Esophagus squamous epithelium (tissue), 5 donors: ENCODE data around the gene PXDC1. TPM values are rescaled to one million over a fixed set of nuclear protein-coding genes. Genes with fewer than 3 reads are reported as not detected.

Experiments
- DNase-seq: peaks from one replicate; lab custom pipeline; 2025; lab: John Stamatoyannopoulos, UW
- H3K27ac ChIP-seq, 4 donors: fragments of 200-600 bp; sonication (generic); one replicate each; pipeline ENCODE4 v1.5.1; 2016 to 2019; ENCODE audit warnings: mild to moderate bottlenecking in 1 of 4
- H3K27me3 ChIP-seq, 4 donors: fragments of 200-600 bp; sonication (generic); 1 replicate in 3 of 4; 2 replicates in 1 of 4; pipeline versions ENCODE4 v1.5.1 to v1.6.0; 2017 to 2021; ENCODE audit warnings: antibody characterized with exemption in 1 of 4
- H3K36me3 ChIP-seq, 3 donors: fragments of 200-600 bp; sonication (generic); one replicate each; pipeline ENCODE4 v1.5.1; 2016 to 2019
- H3K4me1 ChIP-seq, 3 donors: fragments of 200-600 bp; sonication (generic); one replicate each; pipeline ENCODE4 v1.5.1; 2017 to 2019
- H3K4me3 ChIP-seq, 4 donors: fragments of 200-600 bp; sonication (generic); 1 replicate in 3 of 4; 2 replicates in 1 of 4; pipeline ENCODE4 v1.5.1; 2016 to 2019; ENCODE audit warnings: mild to moderate bottlenecking in 2 of 4, moderate library complexity in 1 of 4
- H3K9me3 ChIP-seq, 3 donors: fragments of 200-600 bp; sonication (generic); one replicate each; pipeline ENCODE4 v1.5.1; 2016 to 2019
- CTCF ChIP-seq, 6 experiments: fragments of 450-650 bp in 4 of 6; fragments of 200-600 bp in 2 of 6; sonication (generic) in 2 of 6; IDR thresholded peaks; one replicate each; pipeline ENCODE4 v1.5.1; 2016 to 2019; ENCODE audit warnings: antibody characterized with exemption in 6 of 6, mild to moderate bottlenecking in 4 of 6, moderate library complexity in 4 of 6
- POLR2A ChIP-seq, 4 donors: fragments of 450-650 bp; IDR thresholded peaks; one replicate each; pipeline ENCODE4 v1.6.1; 2017; ENCODE audit warnings: antibody characterized with exemption in 4 of 4, mild to moderate bottlenecking in 4 of 4, moderate library complexity in 3 of 4
- WGBS, 2 donors: methylation state at CpG; one replicate each; pipeline ENCODE4 v1.1.5; 2018; 5-methylcytosine and 5-hydroxymethylcytosine counted together
- intact Hi-C: fragments of 100-400 bp; cut with DNase I; formaldehyde crosslinking; loops from one replicate; pipeline ENCODE4 v1.15.0; 2022
- total RNA-seq, 4 donors: library from RNA; depleted of rRNA; stranded (reverse); fragments of >200 nt; gene quantifications; one replicate each; pipeline ENCODE4 v1.1.0, GENCODE V29; 2016
- donor health status: DM: yes; HTN: yes; CAD: no.

PXDC1 gene
- total RNA-seq, 4 donors from 2014 or later = 12.1 to 58.0 (median 24.0) TPM

DNA sequence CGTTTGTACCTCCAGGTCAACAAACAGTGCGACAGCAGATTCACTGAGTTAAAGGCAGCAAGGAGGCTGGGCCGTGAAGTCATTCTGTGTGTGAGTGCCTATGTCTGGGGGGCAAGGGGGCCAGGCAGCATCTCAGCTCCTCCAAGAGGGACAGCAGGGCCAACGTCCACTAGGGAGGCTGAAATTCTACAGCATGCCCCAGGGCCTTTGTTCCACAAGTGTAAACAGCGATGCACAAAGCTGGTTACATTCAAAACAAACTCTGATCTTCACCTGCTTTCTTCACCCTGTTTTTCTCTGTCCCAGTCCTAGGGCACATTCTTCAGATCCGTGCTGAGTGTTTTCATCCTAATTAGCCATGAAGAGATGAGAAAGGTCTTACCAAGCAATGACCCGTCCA lies 41.1 kb downstream of the PXDC1 start:
- intact Hi-C loops = no loop called here
- Histone ChIP-seq H3K27me3 (no peaks in the 10 kb centered on the region), H3K9me3 (peaks cover 0 to 5% (median 0%) of the 10 kb centered on the region in 3 donors), H3K4me1 (peaks cover 0 to 26% (median 12%) of the 10 kb centered on the region in 3 donors), H3K36me3 (no peaks in the 10 kb centered on the region), H3K4me3 (no peak overlapping the region), H3K27ac (no peak overlapping the region)
- WGBS, 2 donors = 84 to 100% methylated on average over 3 to 7 of the region's 7 CpGs
- no peak for DNase-seq
- TF ChIP-seq POLR2A (IDR thresholded peaks at IDR 0.05) = no peak
- TF ChIP-seq CTCF (IDR thresholded peaks at IDR 0.05) = no peak

- H3K9me3 ChIP-seq = no peaks in the 10 kb centered on the region
- H3K27ac ChIP-seq = peak overlapping the region in 3 of 4 donors; percentile 11 to 49 (median 42)
- TF ChIP-seq POLR2A (IDR thresholded peaks at IDR 0.05) (no peak), CTCF (IDR thresholded peaks at IDR 0.05) (no peak)
- H3K4me3 ChIP-seq = no peak overlapping the region
- WGBS, 2 donors = 25 to 47% methylated on average over 4 of the region's 4 CpGs
- H3K4me1 ChIP-seq = peaks cover 0 to 26% (median 12%) of the 10 kb centered on the region in 3 donors
- DNase-seq = no peak
- no peaks in the 10 kb centered on the region for H3K27me3 ChIP-seq
- intact Hi-C loops = no loop called here
- H3K36me3 ChIP-seq = no peaks in the 10 kb centered on the region
Measured at GRCh38 chr6:3708540-3708939, 43.0 kb downstream of the PXDC1 start.

DNA sequence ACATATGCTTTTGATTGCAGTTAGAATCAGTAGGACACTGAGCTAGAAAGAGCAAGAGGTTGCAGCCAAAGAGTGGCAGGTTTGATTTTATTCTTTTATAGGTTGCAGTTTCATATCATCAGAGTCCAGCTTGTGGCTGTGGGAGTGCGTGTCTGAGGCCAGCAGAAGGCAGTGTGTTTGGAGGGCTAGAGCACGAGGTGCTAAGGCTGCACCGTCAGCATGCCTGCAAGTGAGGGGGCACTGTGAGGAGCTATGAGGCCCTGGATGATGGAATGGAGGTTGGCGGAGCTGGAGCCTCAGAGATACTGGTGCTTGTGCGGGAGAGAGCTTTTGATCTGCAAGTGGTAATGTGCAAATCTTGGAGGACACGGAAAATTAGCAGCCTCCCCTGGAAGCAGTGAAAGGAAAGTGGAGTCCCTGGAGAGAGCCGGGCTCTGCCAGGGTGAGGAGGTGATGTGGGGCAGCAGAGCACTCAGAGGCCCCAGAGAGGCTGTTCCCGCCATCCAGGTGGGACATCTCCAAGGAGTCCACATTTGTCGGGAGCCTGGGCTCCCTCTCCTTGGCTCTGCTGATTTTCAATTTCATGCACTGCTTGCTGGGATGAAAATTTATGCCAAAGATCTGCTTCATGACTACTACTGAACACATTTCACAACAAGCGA lies 43.6 kb downstream of the PXDC1 start:
- Histone ChIP-seq H3K27me3 (no peaks in the 10 kb centered on the region), H3K36me3 (no peaks in the 10 kb centered on the region), H3K4me1 (peaks cover 0 to 26% (median 12%) of the 10 kb centered on the region in 3 donors), H3K9me3 (no peaks in the 10 kb centered on the region), H3K27ac (peak overlapping the region in 3 of 4 donors; percentile 6 to 40 (median 14)), H3K4me3 (no peak overlapping the region)
- intact Hi-C loops = no loop called here
- TF ChIP-seq POLR2A (IDR thresholded peaks at IDR 0.05) (no peak), CTCF (IDR thresholded peaks at IDR 0.05) (no peak)
- WGBS, 2 donors = 73 to 77% methylated on average over 10 of the region's 10 CpGs
- no peak for DNase-seq

DNA sequence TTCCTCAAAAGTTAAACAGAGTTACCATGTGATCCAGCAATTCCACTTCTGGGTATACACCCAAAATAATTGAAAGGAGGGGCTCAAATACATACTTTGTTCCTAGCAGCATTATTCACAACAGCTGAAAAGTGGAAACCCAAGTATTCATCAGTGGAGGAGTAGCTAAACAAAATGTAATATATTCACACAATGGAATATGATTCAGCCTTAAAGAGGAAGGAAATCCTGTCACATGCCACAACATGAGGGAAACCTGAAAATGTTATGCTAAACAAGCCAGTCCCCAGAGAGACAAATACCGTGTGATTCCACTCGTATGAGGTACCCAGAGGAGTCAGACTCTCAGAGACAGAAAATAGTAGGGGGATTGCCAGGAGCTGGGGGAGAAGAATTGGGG lies 44.5 kb downstream of the PXDC1 start:
- H3K27ac ChIP-seq = no peak overlapping the region
- WGBS, 2 donors = 19 to 30% methylated on average over 2 of the region's 2 CpGs
- no peaks in the 10 kb centered on the region for H3K27me3 ChIP-seq
- H3K9me3 ChIP-seq = no peaks in the 10 kb centered on the region
- no peak overlapping the region for H3K4me3 ChIP-seq
- no peak for DNase-seq
- intact Hi-C loops = no loop called here
- TF ChIP-seq CTCF (IDR thresholded peaks at IDR 0.05) (no peak), POLR2A (IDR thresholded peaks at IDR 0.05) (no peak)
- H3K4me1 ChIP-seq = peaks cover 0 to 26% (median 12%) of the 10 kb centered on the region in 3 donors
- H3K36me3 ChIP-seq = no peaks in the 10 kb centered on the region

GRCh38 chr6:3706547-3706946 lies 45.0 kb downstream of the PXDC1 start:
- DNase-seq = no peak
- WGBS, 2 donors = 71 to 81% methylated on average over 4 of the region's 4 CpGs
- Histone ChIP-seq H3K27ac (no peak overlapping the region), H3K9me3 (no peaks in the 10 kb centered on the region), H3K4me3 (no peak overlapping the region), H3K4me1 (peaks cover 0 to 26% (median 12%) of the 10 kb centered on the region in 3 donors), H3K36me3 (no peaks in the 10 kb centered on the region), H3K27me3 (no peaks in the 10 kb centered on the region)
- intact Hi-C loops = no loop called here
- TF ChIP-seq CTCF (IDR thresholded peaks at IDR 0.05) (no peak), POLR2A (IDR thresholded peaks at IDR 0.05) (no peak)
